Neural progenitor cell (in vitro differentiated cells): ENCODE measurements around the gene RGS10. TPM values are rescaled to one million over a fixed set of nuclear protein-coding genes. Genes with fewer than 3 reads are reported as not detected.

Experiments used
- DNase-seq: peaks from one replicate; pipeline ENCODE4 v3.0.0-alpha.2; 2016; ENCODE audit warnings: low spot score
- H2AFZ ChIP-seq: fragments of 200-600 bp; sonication (generic); replicated peaks from 2 replicates; pipeline ENCODE4 v1.6.1; 2016; ENCODE audit warnings: antibody characterized with exemption
- H3F3A ChIP-seq: fragments of 200-600 bp; sonication (generic); 2 replicates; pipeline ENCODE4 v1.6.1; 2016; ENCODE audit warnings: antibody characterized with exemption, low read depth
- H3K27ac ChIP-seq: fragments of 200-600 bp; sonication (generic); 2 replicates; pipeline ENCODE4 v1.5.1; 2016; ENCODE audit warnings: mild to moderate bottlenecking
- H3K27me3 ChIP-seq: fragments of 200-600 bp; sonication (generic); 2 replicates; pipeline ENCODE4 v1.6.1; 2016; ENCODE audit warnings: mild to moderate bottlenecking, moderate library complexity
- H3K36me3 ChIP-seq: fragments of 200-600 bp; sonication (generic); 2 replicates; pipeline ENCODE4 v1.5.1; 2016
- H3K4me1 ChIP-seq: fragments of 200-600 bp; sonication (generic); 2 replicates; pipeline ENCODE4 v1.6.1; 2016; ENCODE audit warnings: mixed run types
- H3K4me2 ChIP-seq: fragments of 200-600 bp; sonication (generic); 2 replicates; pipeline ENCODE4 v1.6.1; 2016
- H3K4me3 ChIP-seq: fragments of 200-600 bp; sonication (generic); 2 replicates; pipeline ENCODE4 v1.5.1; 2016
- H3K79me2 ChIP-seq: fragments of 200-600 bp; sonication (generic); 2 replicates; pipeline ENCODE4 v1.6.1; 2016; ENCODE audit warnings: low read depth
- H3K9ac ChIP-seq: fragments of 200-600 bp; sonication (generic); 2 replicates; pipeline ENCODE4 v1.6.1; 2016
- H3K9me3 ChIP-seq: fragments of 200-600 bp; sonication (generic); 2 replicates; pipeline ENCODE4 v1.5.1; 2016; ENCODE audit warnings: low read depth
- H4K20me1 ChIP-seq: fragments of 200-600 bp; sonication (generic); 2 replicates; pipeline ENCODE4 v1.6.1; 2016; ENCODE audit warnings: low read depth
- H3K27ac Mint-ChIP-seq: 3 replicates; pipeline ENCODE4 v1.8.0; 2021; ENCODE audit warnings: mixed read lengths
- H3K27me3 Mint-ChIP-seq: 2 replicates; pipeline ENCODE4 v1.8.0; 2022; ENCODE audit warnings: low read depth, mild to moderate bottlenecking, inconsistent platforms, moderate library complexity, mixed read lengths; ENCODE audit not compliant: insufficient read depth
- H3K36me3 Mint-ChIP-seq: 3 replicates; pipeline ENCODE4 v1.8.0; 2021; ENCODE audit warnings: mixed read lengths
- H3K4me1 Mint-ChIP-seq: 3 replicates; pipeline ENCODE4 v1.8.0; 2021; ENCODE audit warnings: mixed read lengths
- H3K4me3 Mint-ChIP-seq: 3 replicates; pipeline ENCODE4 v1.8.0; 2021; ENCODE audit warnings: mild to moderate bottlenecking, moderate library complexity, mixed read lengths
- H3K9me3 Mint-ChIP-seq: 3 replicates; pipeline ENCODE4 v1.8.0; 2020; ENCODE audit warnings: mixed read lengths
- EZH2 ChIP-seq: fragments of 200-600 bp; sonication (generic); IDR thresholded peaks from 2 replicates; pipeline ENCODE4 v1.6.1; 2017; ENCODE audit warnings: antibody characterized with exemption, mild to moderate bottlenecking, moderate library complexity
- EZH2phosphoT487 ChIP-seq: fragments of 200-600 bp; sonication (generic); IDR thresholded peaks from 2 replicates; pipeline ENCODE4 v1.6.1; 2017; ENCODE audit warnings: antibody characterized with exemption
- total RNA-seq: library from RNA; depleted of rRNA; stranded (reverse); fragments of >200 nt; gene quantifications from 2 replicates; pipeline ENCODE4 v1.2.3, GENCODE V29; 2015; ENCODE audit warnings: low replicate concordance
- TF ChIP-seq, protein P1 (sequence below): fragments of 200-600 bp; sonication (generic); IDR thresholded peaks from 2 replicates; pipeline ENCODE4 v1.5.1; 2017; ENCODE audit warnings: antibody characterized with exemption, mild to moderate bottlenecking

Gene RGS10
- total RNA-seq, 1 donor from 2014 or later, result 12.0 TPM

DNA sequence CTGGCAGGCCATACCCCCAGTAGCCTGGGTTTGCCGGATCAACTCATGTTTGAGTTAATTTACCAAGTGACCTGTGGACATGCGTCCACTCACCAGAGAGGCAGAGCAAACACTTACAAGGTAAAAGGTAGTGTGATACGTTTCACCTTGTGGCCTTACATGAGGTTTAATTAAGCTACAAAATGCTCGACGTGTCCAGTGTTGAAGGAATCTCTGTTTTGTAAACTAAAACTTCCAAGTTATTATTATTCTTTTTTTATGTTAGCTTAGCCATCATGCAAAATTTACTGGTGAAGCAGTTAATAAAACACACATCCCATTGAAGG lies 42.9 kb downstream of the RGS10 start:
- DNase-seq, result no peak
- H2AFZ ChIP-seq, result no peak overlapping the region
- Mint-ChIP-seq H3K4me3 (no peak overlapping the region), H3K4me1 (peaks cover 27% of the 10 kb centered on the region), H3K36me3 (no peaks in the 10 kb centered on the region), H3K27ac (no peak overlapping the region), H3K27me3 (peaks cover 10% of the 10 kb centered on the region), H3K9me3 (no peaks in the 10 kb centered on the region)
- no peaks in the 10 kb centered on the region for H4K20me1 ChIP-seq
- no peaks in the 10 kb centered on the region for H3F3A ChIP-seq
- H3K4me3 ChIP-seq, result no peak overlapping the region
- H3K4me2 ChIP-seq, result no peak overlapping the region
- no peaks in the 10 kb centered on the region for H3K27me3 ChIP-seq
- no peak overlapping the region for H3K9ac ChIP-seq
- no peak for TF ChIP-seq EZH2phosphoT487
- no peak for TF ChIP-seq EZH2
- TF ChIP-seq, protein P1, sequence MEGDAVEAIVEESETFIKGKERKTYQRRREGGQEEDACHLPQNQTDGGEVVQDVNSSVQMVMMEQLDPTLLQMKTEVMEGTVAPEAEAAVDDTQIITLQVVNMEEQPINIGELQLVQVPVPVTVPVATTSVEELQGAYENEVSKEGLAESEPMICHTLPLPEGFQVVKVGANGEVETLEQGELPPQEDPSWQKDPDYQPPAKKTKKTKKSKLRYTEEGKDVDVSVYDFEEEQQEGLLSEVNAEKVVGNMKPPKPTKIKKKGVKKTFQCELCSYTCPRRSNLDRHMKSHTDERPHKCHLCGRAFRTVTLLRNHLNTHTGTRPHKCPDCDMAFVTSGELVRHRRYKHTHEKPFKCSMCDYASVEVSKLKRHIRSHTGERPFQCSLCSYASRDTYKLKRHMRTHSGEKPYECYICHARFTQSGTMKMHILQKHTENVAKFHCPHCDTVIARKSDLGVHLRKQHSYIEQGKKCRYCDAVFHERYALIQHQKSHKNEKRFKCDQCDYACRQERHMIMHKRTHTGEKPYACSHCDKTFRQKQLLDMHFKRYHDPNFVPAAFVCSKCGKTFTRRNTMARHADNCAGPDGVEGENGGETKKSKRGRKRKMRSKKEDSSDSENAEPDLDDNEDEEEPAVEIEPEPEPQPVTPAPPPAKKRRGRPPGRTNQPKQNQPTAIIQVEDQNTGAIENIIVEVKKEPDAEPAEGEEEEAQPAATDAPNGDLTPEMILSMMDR, result no peak
- no peak overlapping the region for H3K27ac ChIP-seq
- H3K36me3 ChIP-seq, result no peaks in the 10 kb centered on the region
- no peaks in the 10 kb centered on the region for H3K4me1 ChIP-seq
- H3K79me2 ChIP-seq, result no peaks in the 10 kb centered on the region
- H3K9me3 ChIP-seq, result no peaks in the 10 kb centered on the region

DNA sequence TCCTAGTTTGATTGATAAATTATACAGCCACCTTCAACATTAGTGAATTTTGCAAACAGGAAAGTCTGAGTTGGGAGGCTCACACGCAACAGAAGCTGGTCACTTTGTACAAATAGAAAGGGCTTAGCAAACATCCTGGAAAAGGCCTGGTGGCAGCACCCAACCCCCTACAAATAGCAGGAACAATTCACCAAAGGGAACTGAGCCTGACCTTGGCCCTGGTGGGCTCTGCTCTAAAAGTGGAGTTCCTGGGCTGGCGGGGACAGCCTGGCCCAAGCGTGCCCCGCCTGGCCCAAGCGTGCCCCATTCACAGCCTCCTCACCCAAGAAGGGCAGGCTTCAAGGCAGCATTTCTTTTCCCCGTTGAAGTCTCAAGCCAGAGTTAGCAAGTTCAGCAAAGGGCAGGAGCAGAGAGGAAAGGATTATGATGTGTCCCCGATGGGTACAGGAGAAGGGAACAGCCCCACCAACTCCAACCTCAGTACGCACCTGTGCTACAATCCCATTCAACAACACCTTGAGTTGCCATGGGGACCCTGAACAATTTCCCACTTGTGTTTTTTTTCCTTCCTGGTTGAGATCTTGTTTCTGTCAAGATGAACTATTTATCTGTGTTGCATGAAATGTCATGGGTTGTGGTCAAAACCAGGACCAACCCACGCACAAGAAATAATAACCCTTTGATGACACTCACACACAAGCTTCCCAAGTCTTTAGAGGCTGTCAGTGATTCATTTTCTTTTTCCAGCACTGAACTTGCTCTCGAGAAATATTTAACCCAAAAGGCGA lies 43.4 kb downstream of the RGS10 start:
- Histone ChIP-seq H3K36me3 (no peaks in the 10 kb centered on the region), H3K9ac (no peak overlapping the region), H4K20me1 (no peaks in the 10 kb centered on the region), H2AFZ (no peak overlapping the region), H3K79me2 (no peaks in the 10 kb centered on the region), H3K4me3 (no peak overlapping the region), H3K4me2 (no peak overlapping the region), H3K27ac (no peak overlapping the region), H3K4me1 (no peaks in the 10 kb centered on the region), H3F3A (no peaks in the 10 kb centered on the region), H3K27me3 (no peaks in the 10 kb centered on the region), H3K9me3 (no peaks in the 10 kb centered on the region)
- no peak for TF ChIP-seq EZH2phosphoT487
- no peak for TF ChIP-seq EZH2
- TF ChIP-seq, protein P1, result no peak
- Mint-ChIP-seq H3K36me3 (no peaks in the 10 kb centered on the region), H3K27me3 (peaks cover 10% of the 10 kb centered on the region), H3K4me1 (peaks cover 29% of the 10 kb centered on the region), H3K4me3 (no peak overlapping the region), H3K27ac (no peak overlapping the region), H3K9me3 (no peaks in the 10 kb centered on the region)
- no peak for DNase-seq

DNA sequence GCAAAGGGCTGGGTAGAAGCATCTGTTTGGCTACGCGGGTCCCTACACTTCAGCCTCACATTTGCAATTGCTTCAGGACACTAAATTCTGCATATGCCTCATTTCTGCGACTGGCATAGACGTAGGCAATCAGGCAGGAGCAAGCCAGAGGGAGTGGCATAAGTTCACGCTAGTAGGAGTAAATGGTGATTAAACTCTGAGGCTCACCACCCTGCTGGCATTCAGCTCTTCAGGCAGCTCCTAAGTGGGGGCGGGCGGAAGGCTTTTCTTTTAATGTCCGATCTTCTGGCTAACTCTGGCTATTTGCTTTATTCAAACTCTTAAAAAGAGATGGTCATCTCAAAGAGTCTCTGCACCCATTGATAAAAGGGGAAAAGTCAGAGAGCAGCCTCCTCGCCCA lies 45.3 kb downstream of the RGS10 start:
- Histone ChIP-seq H3K4me1 (no peaks in the 10 kb centered on the region), H3K79me2 (no peaks in the 10 kb centered on the region), H3K9me3 (no peaks in the 10 kb centered on the region), H3K4me2 (no peak overlapping the region), H3F3A (no peaks in the 10 kb centered on the region), H4K20me1 (no peaks in the 10 kb centered on the region), H3K27ac (no peak overlapping the region), H3K27me3 (no peaks in the 10 kb centered on the region), H3K36me3 (no peaks in the 10 kb centered on the region), H3K4me3 (no peak overlapping the region), H3K9ac (no peak overlapping the region), H2AFZ (no peak overlapping the region)
- Mint-ChIP-seq H3K9me3 (no peaks in the 10 kb centered on the region), H3K27ac (no peak overlapping the region), H3K4me3 (no peak overlapping the region), H3K4me1 (peaks cover 26% of the 10 kb centered on the region), H3K36me3 (no peaks in the 10 kb centered on the region), H3K27me3 (peaks cover 10% of the 10 kb centered on the region)
- DNase-seq, result no peak
- TF ChIP-seq EZH2phosphoT487 (no peak), EZH2 (no peak)
- TF ChIP-seq, protein P1, result no peak
